ENCODE results near the gene GATC. TPM values are rescaled to one million over a fixed set of nuclear protein-coding genes. Genes with fewer than 3 reads are reported as not detected.
"Not testable (repeated sequence)": the region's sequence is repeated elsewhere in the genome, so short reads cannot be mapped to it uniquely, and the experiment has no call there.

Gene GATC
- total and polyA plus RNA-seq, 2 of the 4 experiments (the other 2 are of a cell fraction) = 8.7 to 16.5 TPM

- TF ChIP-seq USF2 (IDR thresholded peaks at IDR 0.05; ENCODE audit: low read depth, low read length) = no peak
These were observed 40.0 kb downstream of the GATC start (continued) for GRCh38 chr12:120485961-120486881.

GRCh38 chr12:120487552-120487951 is 41.3 kb downstream of the GATC start:
- in situ Hi-C loops (cut with MboI; ENCODE audit: low sequenced_read_pairs); H3K9ac ChIP-seq (ENCODE audit: low read depth, low read length); H3K27ac ChIP-seq (ENCODE audit: insufficient read depth, low read length); H3K56ac ChIP-seq (ENCODE audit: extremely low read depth, insufficient read depth, low read length); H3K9me3 ChIP-seq (ENCODE audit: control insufficient read depth, insufficient read depth, low read length); H3K9me1 ChIP-seq (ENCODE audit: insufficient read depth, low read length); H4K91ac ChIP-seq (ENCODE audit: insufficient read depth, low read depth, low read length); H3K4me3 ChIP-seq (ENCODE audit: insufficient read depth, low read depth, low read length); H2BK120ac ChIP-seq (ENCODE audit: low read depth, low read length); H4K8ac ChIP-seq (ENCODE audit: low read depth in 2 of 2, low read length in 2 of 2); intact Hi-C loops (cut with micrococcal nuclease); H2AK9ac ChIP-seq (replicated peaks; ENCODE audit: low read depth, low read length, poor library complexity); H3K4ac ChIP-seq (ENCODE audit: low read depth, low read length); H3K36me3 ChIP-seq (ENCODE audit: control insufficient read depth, insufficient read depth, low read length); H2BK20ac ChIP-seq (ENCODE audit: low read depth, low read length); H2BK15ac ChIP-seq (ENCODE audit: low read depth, low read length); ATAC-seq (ENCODE audit: low read depth); H3K4me2 ChIP-seq (ENCODE audit: low read depth, low read length); DNase-seq; BruUV-seq (replicated peaks); dilution Hi-C loops (cut with HindIII; ENCODE audit: low sequenced_read_pairs, unreplicated experiment); CTCF ChIA-PET; H3K27me3 ChIP-seq (ENCODE audit: control insufficient read depth, insufficient read depth, low read length); H3K18ac ChIP-seq (ENCODE audit: low read depth, low read length); H2AFZ ChIP-seq (replicated peaks; ENCODE audit: low read length, poor library complexity); H2BK5ac ChIP-seq (ENCODE audit: low read depth, low read length, poor library complexity, severe bottlenecking); H3K23ac ChIP-seq (ENCODE audit: low read depth, low read length); H3K14ac ChIP-seq (replicated peaks; ENCODE audit: low read depth, low read length); H4K5ac ChIP-seq (ENCODE audit: low read depth, low read length); H2AK5ac ChIP-seq (ENCODE audit: low read depth, low read length); H4K20me1 ChIP-seq (ENCODE audit: insufficient read depth, low read length); H3K4me1 ChIP-seq (ENCODE audit: control insufficient read depth, insufficient read depth, low read length): not testable (repeated sequence)
- POLR2A ChIA-PET (ENCODE audit: unreplicated experiment) = interaction anchor here (0.6 kb wide), 1 partner anchor 7 kb away, joined by 4 read pairs; no protein-coding TSS in a partner anchor
- 60% methylated on average over 3 of the region's 7 CpGs; no CpG with 5 or more reads in 1 of the 2 experiments for WGBS, 2 experiments (ENCODE audit: extremely low coverage in 2 of 2, insufficient read length in 1 of 2)
- H3K79me1 ChIP-seq (ENCODE audit: low read depth in 1 of 2, low read length in 2 of 2) = peaks cover 10 to 25% of the 10 kb centered on the region in 2 experiments
